IPS-20b (cell line): ENCODE data around the gene GALNS.

Experiments used
- H3K27ac ChIP-seq: one replicate; pipeline ENCODE4 v1.5.1; 2013; ENCODE audit warnings: low read length
- H3K27me3 ChIP-seq: 2 replicates; pipeline ENCODE4 v1.6.1; 2013; ENCODE audit warnings: mild to moderate bottlenecking, low read length, inconsistent platforms; ENCODE audit not compliant: insufficient read depth
- H3K36me3 ChIP-seq: 2 replicates; pipeline ENCODE4 v1.6.1; 2013; ENCODE audit warnings: low read depth, mild to moderate bottlenecking, inconsistent platforms, low read length, moderate library complexity; ENCODE audit not compliant: insufficient read depth
- H3K4me1 ChIP-seq: 2 replicates; pipeline ENCODE4 v1.6.1; 2013; ENCODE audit warnings: mild to moderate bottlenecking, control low read depth, inconsistent platforms, low read length, moderate library complexity; ENCODE audit not compliant: insufficient read depth
- H3K4me3 ChIP-seq: 2 replicates; pipeline ENCODE4 v1.5.1; 2013; ENCODE audit warnings: mild to moderate bottlenecking, low read length, inconsistent platforms
- H3K9ac ChIP-seq: 2 replicates; pipeline ENCODE4 v1.6.1; 2013; ENCODE audit warnings: low read depth, mild to moderate bottlenecking, inconsistent platforms, low read length, moderate library complexity
- H3K9me3 ChIP-seq: 2 replicates; pipeline ENCODE4 v1.6.1; 2013; ENCODE audit warnings: mild to moderate bottlenecking, low read depth, low read length, inconsistent platforms; ENCODE audit not compliant: insufficient read depth

The GALNS gene

DNA sequence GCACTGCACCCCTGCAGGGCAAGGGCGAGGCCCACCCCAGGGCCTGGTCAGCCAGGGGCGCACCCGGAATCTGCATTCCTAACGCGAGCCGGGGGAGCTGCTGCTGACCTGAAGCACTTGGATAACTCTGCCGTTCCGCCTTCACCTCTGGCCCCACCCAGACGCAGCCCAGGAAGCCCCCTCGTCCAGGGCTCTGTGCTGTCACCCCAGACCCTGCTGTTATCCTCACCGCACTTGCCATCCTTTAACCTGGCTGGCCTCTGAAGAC, 23.0 kb upstream of the GALNS start:
- Histone ChIP-seq H3K9me3 (no peaks in the 10 kb centered on the region), H3K4me1 (no peaks in the 10 kb centered on the region), H3K27ac (no peak overlapping the region), H3K36me3 (no peaks in the 10 kb centered on the region), H3K4me3 (no peak overlapping the region), H3K9ac (no peak overlapping the region), H3K27me3 (peaks cover 9% of the 10 kb centered on the region; the same call in 1 of the 2 replicates)

DNA sequence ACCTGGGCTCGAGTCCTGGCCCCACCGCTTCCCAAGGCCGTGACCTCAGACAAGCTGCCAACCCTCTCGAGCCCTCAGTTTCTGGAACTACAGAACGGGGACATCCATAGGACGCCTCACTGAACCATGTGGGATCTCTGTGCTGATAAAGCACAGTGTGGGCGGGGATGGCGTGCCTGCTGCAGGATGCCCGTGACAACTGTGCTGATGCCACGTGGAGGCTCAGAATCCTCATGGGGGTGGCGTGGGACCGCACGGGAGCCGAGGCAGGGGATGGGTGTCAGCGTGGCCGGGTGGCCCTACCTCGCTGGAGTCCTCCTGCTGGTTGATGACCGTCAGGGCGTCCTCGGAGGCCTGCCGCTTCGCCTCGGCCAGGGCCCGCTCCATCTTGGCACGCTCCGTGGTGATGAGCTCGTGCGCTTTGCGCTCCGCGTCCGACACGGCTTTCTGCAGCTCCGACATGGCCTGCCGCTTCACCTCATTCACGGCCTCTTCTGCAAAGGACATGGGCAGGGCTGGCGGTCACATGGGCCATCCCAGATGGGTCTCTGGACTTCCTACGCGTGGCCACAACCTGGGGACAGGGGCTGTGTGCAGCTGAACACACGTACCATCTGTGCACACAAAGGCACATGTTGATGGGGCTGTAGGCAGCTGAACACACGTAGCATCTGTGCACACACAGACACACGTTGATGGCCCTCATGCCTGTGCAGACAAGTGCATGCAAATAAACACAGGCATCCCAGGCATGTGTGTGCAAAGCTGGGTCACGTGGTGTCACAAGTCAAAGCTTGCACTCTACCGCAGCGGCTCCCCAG, 22.4 kb upstream of the GALNS start:
- Histone ChIP-seq H3K4me1 (no peaks in the 10 kb centered on the region), H3K4me3 (no peak overlapping the region), H3K27ac (no peak overlapping the region), H3K9me3 (no peaks in the 10 kb centered on the region), H3K36me3 (no peaks in the 10 kb centered on the region), H3K9ac (no peak overlapping the region), H3K27me3 (peaks cover 9% of the 10 kb centered on the region; the same call in 1 of the 2 replicates)

- no peaks in the 10 kb centered on the region for H3K36me3 ChIP-seq
Measured at GRCh38 chr16:88878356-88878755, 21.6 kb upstream of the GALNS start.

DNA sequence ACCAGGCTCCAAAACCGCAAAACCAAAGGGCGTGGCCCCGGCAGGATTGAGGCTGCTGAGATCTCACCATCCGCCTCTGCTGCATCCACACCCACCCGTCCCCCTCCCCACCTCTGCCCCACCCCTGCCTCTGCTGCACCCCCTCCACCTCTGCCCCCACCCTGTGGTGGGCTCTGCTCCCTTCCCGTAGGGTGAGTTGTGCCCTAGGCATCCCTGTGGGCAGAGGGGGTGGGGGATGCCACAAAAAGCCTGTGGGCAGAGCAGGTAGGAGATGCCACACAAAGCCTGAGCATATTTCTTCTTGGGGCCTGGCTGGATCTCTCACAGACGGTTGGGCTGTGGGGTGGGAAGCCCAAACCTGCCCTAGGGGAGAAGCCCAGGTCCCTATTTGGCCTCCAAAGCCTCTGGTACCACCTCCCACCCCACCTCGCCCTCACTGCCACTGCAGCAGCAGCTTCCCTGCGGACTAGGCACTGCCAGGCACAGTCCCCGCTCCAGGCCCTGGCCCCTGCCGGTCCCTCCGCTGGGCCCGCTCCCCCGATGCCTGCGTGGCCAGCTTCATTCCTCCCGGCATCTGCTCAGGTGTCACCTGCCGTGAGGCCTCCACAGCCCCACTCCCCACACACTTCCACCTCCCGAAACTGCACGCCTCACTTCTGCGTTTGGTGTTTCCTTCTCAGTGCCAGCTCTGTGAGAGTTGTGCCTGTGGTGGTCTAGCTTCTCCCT, 21.0 kb upstream of the GALNS start:
- H3K9ac ChIP-seq = no peak overlapping the region
- no peaks in the 10 kb centered on the region for H3K4me1 ChIP-seq
- H3K4me3 ChIP-seq = no peak overlapping the region
- H3K9me3 ChIP-seq = no peaks in the 10 kb centered on the region
- no peaks in the 10 kb centered on the region for H3K36me3 ChIP-seq
- peaks cover 9% of the 10 kb centered on the region; the same call in 1 of the 2 replicates for H3K27me3 ChIP-seq
- H3K27ac ChIP-seq = no peak overlapping the region

More at GRCh38 chr16:88878356-88878755, 21.6 kb upstream of the GALNS start:
- no peak overlapping the region for H3K4me3 ChIP-seq
- no peak overlapping the region for H3K27ac ChIP-seq
- H3K4me1 ChIP-seq = no peaks in the 10 kb centered on the region
- H3K9me3 ChIP-seq = no peaks in the 10 kb centered on the region
- peaks cover 9% of the 10 kb centered on the region; the same call in 1 of the 2 replicates for H3K27me3 ChIP-seq
- H3K9ac ChIP-seq = no peak overlapping the region

- no peaks in the 10 kb centered on the region for H3K36me3 ChIP-seq
- H3K27ac ChIP-seq = no peak overlapping the region
- no peak overlapping the region for H3K9ac ChIP-seq
- no peaks in the 10 kb centered on the region for H3K9me3 ChIP-seq
- peaks cover 9% of the 10 kb centered on the region; the same call in 1 of the 2 replicates for H3K27me3 ChIP-seq
- no peak overlapping the region for H3K4me3 ChIP-seq
- H3K4me1 ChIP-seq = no peaks in the 10 kb centered on the region
Measured at GRCh38 chr16:88876942-88877526, 20.3 kb upstream of the GALNS start.

DNA sequence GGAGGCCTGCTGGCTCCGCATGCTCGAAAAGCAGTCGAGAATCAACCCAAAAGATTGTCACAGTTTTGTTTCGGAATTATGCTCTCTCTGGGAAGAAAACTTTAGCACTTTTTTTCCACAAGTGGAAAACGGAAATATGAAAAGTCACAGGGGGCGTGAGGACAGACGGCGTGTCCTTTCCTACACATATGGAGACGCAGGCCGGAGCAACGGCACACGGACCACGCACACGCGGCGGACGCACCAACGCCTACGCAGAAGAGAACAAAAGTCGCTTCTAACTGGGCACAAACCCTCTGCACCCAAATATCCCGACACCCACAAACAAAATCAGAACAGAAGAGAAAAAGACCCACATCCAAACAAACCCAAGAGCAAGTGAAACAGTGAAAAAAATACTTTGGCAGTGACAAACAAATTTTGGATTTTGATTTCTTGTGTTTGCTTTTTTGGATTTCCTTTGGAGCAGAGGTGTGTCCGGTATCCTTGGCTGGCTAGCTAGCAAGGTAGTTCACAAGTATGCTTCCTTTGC, 19.0 kb upstream of the GALNS start:
- Histone ChIP-seq H3K9ac (no peak overlapping the region), H3K27me3 (peaks cover 5% of the 10 kb centered on the region; the same call in 1 of the 2 replicates), H3K36me3 (no peaks in the 10 kb centered on the region), H3K9me3 (no peaks in the 10 kb centered on the region), H3K4me1 (no peaks in the 10 kb centered on the region), H3K27ac (no peak overlapping the region), H3K4me3 (no peak overlapping the region)

- H3K9ac ChIP-seq = no peak overlapping the region
- H3K36me3 ChIP-seq = no peaks in the 10 kb centered on the region
- no peak overlapping the region for H3K4me3 ChIP-seq
- no peaks in the 10 kb centered on the region for H3K27me3 ChIP-seq
- no peaks in the 10 kb centered on the region for H3K9me3 ChIP-seq
- H3K4me1 ChIP-seq = no peaks in the 10 kb centered on the region
- no peak overlapping the region for H3K27ac ChIP-seq
Measured at GRCh38 chr16:88874938-88875599, 18.3 kb upstream of the GALNS start.

GRCh38 chr16:88872650-88873331, 16.0 kb upstream of the GALNS start:
- Histone ChIP-seq H3K4me3 (no peak overlapping the region), H3K4me1 (no peaks in the 10 kb centered on the region), H3K36me3 (no peaks in the 10 kb centered on the region), H3K9ac (no peak overlapping the region), H3K9me3 (no peaks in the 10 kb centered on the region), H3K27ac (no peak overlapping the region), H3K27me3 (no peaks in the 10 kb centered on the region)

GRCh38 chr16:88871730-88872416, 15.1 kb upstream of the GALNS start:
- no peak overlapping the region for H3K9ac ChIP-seq
- no peaks in the 10 kb centered on the region for H3K27me3 ChIP-seq
- no peaks in the 10 kb centered on the region for H3K36me3 ChIP-seq
- H3K9me3 ChIP-seq = no peaks in the 10 kb centered on the region
- H3K4me3 ChIP-seq = no peak overlapping the region
- H3K27ac ChIP-seq = no peak overlapping the region
- no peaks in the 10 kb centered on the region for H3K4me1 ChIP-seq

DNA sequence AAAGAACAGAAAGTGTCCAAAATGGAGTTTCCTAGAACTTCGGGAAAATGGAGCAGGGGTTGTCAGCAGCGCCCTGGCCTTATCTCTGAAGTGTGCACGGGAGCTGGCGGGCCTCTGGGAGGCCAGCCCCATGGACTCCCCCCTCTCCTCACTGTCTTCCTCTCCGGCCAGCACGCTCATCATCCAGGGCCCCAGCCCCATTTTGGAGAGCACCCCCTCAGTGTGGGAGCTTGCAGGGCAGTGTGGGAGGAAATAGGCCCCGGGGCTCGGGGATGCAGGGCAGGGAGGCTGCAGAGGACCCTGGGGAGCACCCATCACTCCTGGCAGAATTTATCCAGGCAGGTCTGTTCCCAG, 14.6 kb upstream of the GALNS start:
- Histone ChIP-seq H3K36me3 (no peaks in the 10 kb centered on the region), H3K9me3 (no peaks in the 10 kb centered on the region), H3K27ac (no peak overlapping the region), H3K27me3 (no peaks in the 10 kb centered on the region), H3K4me3 (no peak overlapping the region), H3K9ac (no peak overlapping the region; the same call in 1 of the 2 replicates), H3K4me1 (no peaks in the 10 kb centered on the region)
